GM12874 (cell line): ENCODE data around the gene BRINP3.

Source experiments
- TF ChIP-seq, protein P1 (sequence below): IDR thresholded peaks from 2 replicates; pipeline ENCODE4 v1.5.1; 2011; ENCODE audit warnings: low read depth, mild to moderate bottlenecking, control low read depth, low read length, moderate library complexity; ENCODE audit not compliant: insufficient read depth

The BRINP3 gene

DNA sequence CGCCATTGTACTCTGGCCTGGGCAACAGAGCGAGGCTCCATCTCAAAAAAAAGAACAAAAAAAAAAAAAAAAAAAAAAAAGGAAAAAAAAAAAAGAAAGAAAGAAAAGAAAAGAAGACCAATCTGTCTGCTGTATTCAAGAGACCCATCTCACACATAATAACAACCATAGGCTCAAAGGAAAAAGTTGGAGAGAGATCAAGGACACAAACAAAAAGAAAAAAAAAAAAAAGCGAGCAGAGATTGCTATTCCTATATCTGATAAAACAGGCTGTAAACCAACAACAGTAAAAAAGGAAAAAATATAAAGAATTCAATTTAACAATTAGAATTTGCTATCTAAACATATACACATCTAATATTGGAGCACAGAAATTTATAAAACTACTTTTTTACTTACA is 150.4 kb downstream of the BRINP3 start:
- TF ChIP-seq, protein P1, sequence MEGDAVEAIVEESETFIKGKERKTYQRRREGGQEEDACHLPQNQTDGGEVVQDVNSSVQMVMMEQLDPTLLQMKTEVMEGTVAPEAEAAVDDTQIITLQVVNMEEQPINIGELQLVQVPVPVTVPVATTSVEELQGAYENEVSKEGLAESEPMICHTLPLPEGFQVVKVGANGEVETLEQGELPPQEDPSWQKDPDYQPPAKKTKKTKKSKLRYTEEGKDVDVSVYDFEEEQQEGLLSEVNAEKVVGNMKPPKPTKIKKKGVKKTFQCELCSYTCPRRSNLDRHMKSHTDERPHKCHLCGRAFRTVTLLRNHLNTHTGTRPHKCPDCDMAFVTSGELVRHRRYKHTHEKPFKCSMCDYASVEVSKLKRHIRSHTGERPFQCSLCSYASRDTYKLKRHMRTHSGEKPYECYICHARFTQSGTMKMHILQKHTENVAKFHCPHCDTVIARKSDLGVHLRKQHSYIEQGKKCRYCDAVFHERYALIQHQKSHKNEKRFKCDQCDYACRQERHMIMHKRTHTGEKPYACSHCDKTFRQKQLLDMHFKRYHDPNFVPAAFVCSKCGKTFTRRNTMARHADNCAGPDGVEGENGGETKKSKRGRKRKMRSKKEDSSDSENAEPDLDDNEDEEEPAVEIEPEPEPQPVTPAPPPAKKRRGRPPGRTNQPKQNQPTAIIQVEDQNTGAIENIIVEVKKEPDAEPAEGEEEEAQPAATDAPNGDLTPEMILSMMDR: no peak

DNA sequence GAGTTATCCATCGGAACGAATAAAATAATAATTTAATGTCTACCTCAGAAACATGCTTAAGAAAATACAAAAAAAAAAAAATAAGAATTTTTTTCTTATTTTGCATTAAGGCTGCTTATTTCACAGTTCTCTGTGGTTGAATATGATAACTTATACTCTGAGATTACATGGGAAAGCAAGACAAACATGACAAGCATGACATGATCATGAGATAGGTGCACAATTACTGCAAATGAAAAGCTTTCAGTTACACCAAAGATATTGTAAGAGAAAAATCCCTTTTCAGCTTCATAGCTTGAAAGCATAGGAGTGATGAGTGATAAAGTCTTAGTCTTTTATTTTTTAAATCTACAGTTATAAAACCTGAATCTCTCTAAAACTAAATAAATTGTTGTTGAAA is 154.1 kb downstream of the BRINP3 start:
- TF ChIP-seq, protein P1: no peak

DNA sequence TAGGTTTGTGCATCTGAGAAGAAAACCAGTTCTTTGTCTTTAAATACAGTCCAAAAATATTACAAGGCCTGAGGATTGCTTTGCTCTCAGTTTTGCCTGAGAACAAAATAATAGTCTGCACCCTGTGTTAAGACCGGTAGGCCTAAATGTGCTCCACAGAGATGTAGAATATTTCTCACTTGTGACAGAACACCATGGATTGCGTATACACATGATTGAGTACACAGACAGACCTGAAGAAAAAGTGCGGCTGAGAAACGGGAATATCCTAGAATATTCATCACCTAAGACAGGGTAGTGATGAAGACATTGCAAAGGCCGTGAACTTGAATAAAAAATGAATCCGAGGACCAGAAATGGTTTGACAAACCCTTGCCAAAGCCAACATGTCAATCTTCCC is 155.4 kb downstream of the BRINP3 start:
- TF ChIP-seq, protein P1: no peak

DNA sequence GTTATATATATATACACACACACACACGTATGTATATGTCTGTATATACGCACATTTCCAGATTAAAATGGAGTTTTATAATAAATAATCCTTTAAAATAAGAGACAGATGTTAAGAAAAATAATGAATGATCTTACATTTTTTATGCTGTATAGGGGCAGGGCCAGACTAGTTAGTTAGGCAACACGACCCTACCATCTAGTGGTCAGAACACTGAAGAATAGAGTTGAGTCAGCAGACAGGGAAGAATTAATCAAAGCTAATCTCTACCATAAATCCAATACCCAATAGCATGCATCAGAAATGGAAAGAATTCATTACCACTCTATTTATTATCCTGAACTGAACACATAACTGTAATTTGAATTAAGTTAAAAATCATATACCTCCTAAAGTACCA is 156.7 kb downstream of the BRINP3 start:
- TF ChIP-seq, protein P1: no peak

DNA sequence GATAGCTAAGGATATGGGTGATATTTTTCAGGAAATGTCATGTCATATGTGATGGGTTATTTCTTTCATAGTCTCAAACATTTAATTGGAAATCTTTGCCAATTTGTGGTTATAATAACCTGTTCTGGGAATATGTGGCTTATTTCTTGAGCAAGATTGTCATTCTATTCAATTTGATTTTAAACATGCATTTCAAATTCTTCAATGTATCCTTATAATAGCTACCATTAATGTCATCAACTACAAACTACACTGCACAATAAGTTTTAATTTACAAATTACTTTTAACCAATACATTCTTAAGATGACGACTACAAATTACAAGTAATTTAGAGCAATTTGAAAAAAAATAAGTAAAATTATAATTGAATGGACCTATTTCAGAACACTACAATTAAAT is 164.9 kb downstream of the BRINP3 start:
- TF ChIP-seq, protein P1: no peak

DNA sequence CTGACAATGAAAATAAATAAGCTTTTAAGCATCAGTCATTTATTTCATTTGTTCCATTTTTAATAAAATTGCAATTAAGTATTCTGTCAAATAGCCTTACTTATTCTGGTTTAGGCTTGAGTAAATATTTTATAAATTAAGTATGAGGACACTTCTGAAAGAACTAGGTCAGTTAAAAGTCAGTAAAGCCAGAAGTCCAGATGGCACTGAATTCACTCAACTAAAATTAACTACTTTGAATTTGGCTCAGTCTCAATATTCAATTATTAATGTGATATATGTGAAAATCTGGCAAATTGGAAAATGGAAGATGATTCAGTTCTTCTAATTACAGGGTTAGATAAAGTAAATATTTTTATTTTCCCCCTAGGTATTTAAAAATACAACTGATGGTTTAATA is 174.2 kb downstream of the BRINP3 start:
- TF ChIP-seq, protein P1: no peak

DNA sequence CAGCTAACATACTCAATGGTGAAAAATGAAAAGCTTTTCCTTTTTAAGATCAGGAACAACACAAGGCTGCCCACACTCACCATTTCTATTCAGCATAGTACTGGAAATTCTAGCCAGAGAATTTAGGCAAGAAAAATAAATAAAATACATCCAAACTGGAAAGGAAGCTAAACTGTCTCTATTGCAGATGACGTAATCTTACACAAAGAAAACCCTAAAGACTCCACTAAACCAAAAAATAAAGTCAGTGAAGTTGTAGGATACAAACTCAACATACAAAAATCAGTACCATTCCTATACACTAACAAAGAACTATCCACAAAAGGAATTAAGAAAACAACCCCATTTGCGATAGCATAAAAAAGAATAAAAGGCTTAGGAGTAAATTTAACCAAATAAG is 181.2 kb downstream of the BRINP3 start:
- TF ChIP-seq, protein P1: no peak

DNA sequence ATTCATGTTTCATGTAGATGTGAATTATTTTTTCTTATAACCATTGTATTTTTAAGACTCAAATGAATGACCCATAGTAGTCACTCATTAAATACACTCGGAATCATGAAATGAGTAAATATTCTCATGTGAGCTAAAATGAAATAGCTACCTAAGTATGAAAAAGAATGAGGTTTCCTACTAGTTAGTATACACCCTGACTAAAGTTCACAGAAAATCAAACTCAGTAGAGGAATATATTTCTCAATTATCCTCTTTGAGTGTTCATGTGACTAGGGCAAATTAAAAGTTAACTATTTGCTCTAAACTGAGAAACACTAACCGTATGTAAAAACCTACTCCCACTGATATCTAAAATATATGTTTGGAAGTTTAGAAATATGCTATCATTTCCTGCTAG is 187.8 kb downstream of the BRINP3 start:
- TF ChIP-seq, protein P1: no peak
